ENCODE data around the gene PTGR3.

Gene PTGR3

DNA sequence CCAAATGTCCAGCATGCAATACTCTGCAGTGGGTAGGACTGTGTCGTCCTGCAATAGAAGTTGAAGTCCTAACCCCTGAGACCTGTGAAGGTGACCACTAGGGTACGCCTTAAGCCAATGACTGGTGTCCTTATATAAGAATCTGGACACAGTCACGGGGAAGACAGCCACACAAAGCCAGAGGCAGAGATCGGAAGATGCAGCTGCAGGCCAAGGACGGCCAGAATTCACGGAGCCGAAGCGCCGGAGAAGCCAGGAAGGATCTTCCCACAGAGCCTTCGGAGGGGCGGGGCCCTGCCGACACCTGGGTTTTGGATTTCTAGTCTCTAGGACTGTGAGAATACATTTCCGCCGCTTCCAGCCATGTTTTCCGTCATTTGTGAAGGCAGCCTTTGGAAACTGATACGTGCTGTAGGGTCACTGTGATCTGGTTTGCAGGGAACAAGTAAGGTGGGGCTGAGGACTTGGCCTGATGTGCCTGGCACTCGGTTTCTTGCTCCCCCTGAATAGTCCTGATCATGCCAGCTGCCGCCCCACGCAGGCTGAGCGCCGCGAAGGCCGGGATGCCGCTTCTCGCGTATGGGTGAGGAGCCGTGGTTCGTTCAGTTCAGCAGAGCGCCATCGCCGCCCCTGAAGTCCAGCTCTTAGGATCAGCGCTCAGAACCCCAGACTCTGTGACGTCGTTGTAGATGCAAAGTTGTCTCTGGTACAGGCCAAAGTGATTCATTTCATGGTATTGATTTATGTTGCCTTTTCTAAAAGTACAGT, 38.7 kb downstream of the PTGR3 start:
- CTCF ChIA-PET: no interaction called here

DNA sequence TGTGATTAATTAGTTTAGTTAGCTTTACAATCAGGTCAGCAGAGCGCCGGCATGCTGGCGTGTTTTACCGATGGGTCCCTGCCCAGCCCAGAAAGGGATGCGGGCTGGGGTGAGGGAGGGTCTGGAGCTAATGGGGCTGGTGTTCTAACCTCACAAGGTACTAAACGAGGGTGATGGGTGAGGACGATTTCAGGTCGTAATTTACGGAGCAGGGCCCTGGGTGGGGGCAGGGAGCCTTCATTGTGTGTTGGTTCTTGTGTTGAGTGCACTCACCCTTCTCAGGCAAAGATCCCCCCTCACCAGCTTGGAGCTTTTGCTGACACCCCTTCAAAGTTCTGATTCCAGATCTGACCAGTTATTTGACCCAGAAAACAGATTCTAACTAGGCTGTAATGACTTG, 39.5 kb downstream of the PTGR3 start:
- POLR2A ChIA-PET: no interaction called here
- CTCF ChIA-PET: interaction anchor here (2.0 kb wide), 1 partner anchor 21 kb away, joined by 5 read pairs; no protein-coding TSS in a partner anchor
- no peak for DNase-seq (ENCODE audit: extremely low spot score)

More for the DNA sequence above, 38.7 kb downstream of the PTGR3 start:
- POLR2A ChIA-PET: no interaction called here
- no peak for DNase-seq (ENCODE audit: extremely low spot score)
- TF ChIP-seq, protein P1, sequence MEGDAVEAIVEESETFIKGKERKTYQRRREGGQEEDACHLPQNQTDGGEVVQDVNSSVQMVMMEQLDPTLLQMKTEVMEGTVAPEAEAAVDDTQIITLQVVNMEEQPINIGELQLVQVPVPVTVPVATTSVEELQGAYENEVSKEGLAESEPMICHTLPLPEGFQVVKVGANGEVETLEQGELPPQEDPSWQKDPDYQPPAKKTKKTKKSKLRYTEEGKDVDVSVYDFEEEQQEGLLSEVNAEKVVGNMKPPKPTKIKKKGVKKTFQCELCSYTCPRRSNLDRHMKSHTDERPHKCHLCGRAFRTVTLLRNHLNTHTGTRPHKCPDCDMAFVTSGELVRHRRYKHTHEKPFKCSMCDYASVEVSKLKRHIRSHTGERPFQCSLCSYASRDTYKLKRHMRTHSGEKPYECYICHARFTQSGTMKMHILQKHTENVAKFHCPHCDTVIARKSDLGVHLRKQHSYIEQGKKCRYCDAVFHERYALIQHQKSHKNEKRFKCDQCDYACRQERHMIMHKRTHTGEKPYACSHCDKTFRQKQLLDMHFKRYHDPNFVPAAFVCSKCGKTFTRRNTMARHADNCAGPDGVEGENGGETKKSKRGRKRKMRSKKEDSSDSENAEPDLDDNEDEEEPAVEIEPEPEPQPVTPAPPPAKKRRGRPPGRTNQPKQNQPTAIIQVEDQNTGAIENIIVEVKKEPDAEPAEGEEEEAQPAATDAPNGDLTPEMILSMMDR (IDR thresholded peaks at IDR 0.05; ENCODE audit: control extremely low read depth, extremely low read depth, low read depth, missing control alignments): no peak

DNA sequence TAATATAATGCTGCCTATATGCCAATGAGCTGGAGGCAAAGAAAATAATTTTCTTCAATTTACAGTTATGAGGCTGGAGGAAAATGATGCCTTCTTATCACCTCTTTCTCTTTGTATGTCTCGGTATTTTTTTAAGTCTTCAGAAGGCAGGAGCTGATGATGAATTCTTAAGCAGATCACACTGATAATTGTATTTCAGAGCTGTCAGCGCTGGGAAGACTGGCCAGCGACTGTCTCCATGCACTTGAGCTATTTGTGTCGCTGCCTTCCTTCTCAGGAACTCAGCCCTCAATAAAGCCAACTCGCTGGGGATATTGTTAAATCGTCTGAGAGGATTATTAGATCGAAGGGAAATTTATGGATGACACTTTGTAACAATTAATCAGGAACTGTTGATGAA, 40.3 kb downstream of the PTGR3 start:
- CTCF ChIA-PET: interaction anchor here (2.0 kb wide), 1 partner anchor 22 kb away, joined by 5 read pairs; no protein-coding TSS in a partner anchor
- TF ChIP-seq, protein P1 (IDR thresholded peaks at IDR 0.05; ENCODE audit: control extremely low read depth, extremely low read depth, low read depth, missing control alignments): no peak
- POLR2A ChIA-PET: no interaction called here
- DNase-seq (ENCODE audit: extremely low spot score): no peak

More for the DNA sequence above, 39.5 kb downstream of the PTGR3 start:
- TF ChIP-seq, protein P1 (IDR thresholded peaks at IDR 0.05; ENCODE audit: control extremely low read depth, extremely low read depth, low read depth, missing control alignments): no peak

DNA sequence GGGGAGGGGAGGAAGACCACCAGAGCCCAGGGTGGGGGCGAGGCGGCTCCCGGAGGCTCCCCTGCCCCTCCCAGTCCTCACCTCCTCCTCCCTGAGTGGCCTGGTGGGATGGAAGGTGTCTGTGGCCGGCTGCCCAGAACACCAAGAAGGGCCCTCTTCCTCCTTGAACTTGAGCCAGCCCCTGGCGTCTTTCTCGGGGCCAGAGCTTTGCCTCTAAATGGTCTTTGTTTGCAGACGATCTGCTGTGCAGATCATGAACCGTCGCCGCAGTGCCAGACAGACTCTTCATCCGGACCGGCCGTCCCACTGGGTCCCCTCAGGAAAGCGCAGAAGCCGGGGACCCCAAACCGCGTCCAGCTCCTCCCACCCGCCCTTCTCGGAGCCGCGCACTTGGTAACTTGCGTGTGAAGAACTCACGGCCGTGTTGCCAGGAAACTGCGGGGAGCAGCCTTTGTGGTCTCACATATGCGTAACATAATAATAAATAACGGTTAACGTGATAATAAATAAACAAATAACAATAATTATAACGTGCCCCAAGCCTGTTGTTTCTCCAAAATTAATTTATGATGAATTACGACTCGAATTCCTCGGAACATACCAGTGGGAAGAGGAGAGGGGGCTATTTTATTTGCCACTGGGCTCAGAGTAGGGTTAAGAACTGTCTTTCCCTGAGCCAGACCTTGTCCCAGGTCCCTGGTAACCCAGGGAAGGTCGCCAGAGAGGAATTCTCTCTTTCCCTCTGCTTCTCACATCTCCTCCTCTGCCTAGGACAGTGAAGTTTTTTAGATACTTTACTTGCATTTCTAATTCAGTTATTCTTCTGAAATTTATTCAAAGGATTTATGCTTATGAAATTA, 41.0 kb downstream of the PTGR3 start:
- POLR2A ChIA-PET: no interaction called here

DNA sequence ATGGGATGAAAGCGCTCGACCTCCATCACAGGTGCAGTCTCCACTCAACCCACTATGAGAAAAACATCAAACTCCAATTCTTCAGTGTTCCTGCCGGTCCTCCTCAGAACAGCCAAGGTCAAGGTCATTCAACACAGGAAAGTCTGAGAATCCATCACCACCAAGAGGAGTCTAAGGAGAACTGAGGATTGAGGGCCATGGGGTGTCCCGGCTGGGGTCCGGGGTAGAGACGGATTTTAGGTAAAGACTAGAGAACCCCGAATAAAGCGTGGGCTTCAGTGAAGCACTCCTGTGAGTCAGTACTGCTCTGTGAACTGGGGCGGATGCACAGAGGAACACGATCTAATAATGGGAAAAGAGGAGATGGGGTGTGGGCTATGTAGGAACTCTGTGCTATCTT, 41.8 kb downstream of the PTGR3 start:
- CTCF ChIA-PET: no interaction called here
- DNase-seq (ENCODE audit: extremely low spot score): no peak
- TF ChIP-seq, protein P1 (IDR thresholded peaks at IDR 0.05; ENCODE audit: control extremely low read depth, extremely low read depth, low read depth, missing control alignments): no peak
- POLR2A ChIA-PET: no interaction called here

More for the DNA sequence above, 41.0 kb downstream of the PTGR3 start:
- CTCF ChIA-PET: interaction anchor here (2.0 kb wide), 1 partner anchor 22 kb away, joined by 5 read pairs; no protein-coding TSS in a partner anchor
- no peak for DNase-seq (ENCODE audit: extremely low spot score)
- TF ChIP-seq, protein P1 (IDR thresholded peaks at IDR 0.05; ENCODE audit: control extremely low read depth, extremely low read depth, low read depth, missing control alignments): no peak

DNA sequence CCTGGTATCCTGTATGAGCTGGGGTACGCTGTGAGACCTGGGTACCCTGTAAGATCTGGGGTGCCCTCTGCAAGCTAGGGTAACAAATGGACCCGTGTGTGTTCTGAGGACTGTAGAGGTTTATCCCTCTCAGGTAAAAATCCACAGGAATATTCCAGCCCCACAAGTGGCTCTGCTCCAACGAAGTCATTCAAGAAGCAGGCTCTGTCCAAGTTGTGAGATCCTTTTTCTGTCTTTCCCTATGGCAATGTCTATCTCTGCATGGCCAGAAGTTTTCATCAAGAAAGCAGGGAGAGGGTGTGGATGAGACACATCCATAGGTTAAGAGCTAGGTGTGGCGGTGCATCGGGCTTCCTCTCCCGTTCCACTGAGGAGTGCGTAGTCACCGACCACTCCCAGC, 43.0 kb downstream of the PTGR3 start:
- TF ChIP-seq, protein P1 (IDR thresholded peaks at IDR 0.05; ENCODE audit: control extremely low read depth, extremely low read depth, low read depth, missing control alignments): no peak
- POLR2A ChIA-PET: no interaction called here
- CTCF ChIA-PET: no interaction called here
- no peak for DNase-seq (ENCODE audit: extremely low spot score)

Data from GM10248 (cell line).